Motor neuron (in vitro differentiated cells): Measurements from ENCODE around the gene OSBPL2. TPM values are rescaled to one million over a fixed set of nuclear protein-coding genes. Genes with fewer than 3 reads are reported as not detected.
A peak's percentile ranks its signal among the peaks of the same experiment; 100 is the strongest.

ENCODE experiments used
- ATAC-seq, 8 experiments: fragments of 200-7000 bp; cut with Tn5 transposase; replicated peaks in 6 of 8; 2 replicates each; pipeline ENCODE4 v1.8.0; 2021; ENCODE audit warnings: mild to moderate bottlenecking in 8 of 8, moderate library complexity in 8 of 8
- H3K27ac ChIP-seq, 2 donors: fragments of 250-450 bp; sonication (Bioruptor Pico); 2 replicates each; pipeline ENCODE4 v1.9.0; 2021; ENCODE audit warnings: antibody characterized with exemption in 2 of 2, mild to moderate bottlenecking in 2 of 2, moderate library complexity in 1 of 2
- H3K4me1 ChIP-seq, 2 donors: fragments of 250-450 bp; sonication (Bioruptor Pico); replicated peaks in 1 of 2; 2 replicates each; pipeline ENCODE4 v1.6.1; 2021; ENCODE audit warnings: antibody characterized with exemption in 2 of 2, mild to moderate bottlenecking in 2 of 2, moderate library complexity in 1 of 2
- H3K4me3 ChIP-seq, 5 donors: fragments of 250-450 bp; sonication (Bioruptor Pico); 2 replicates each; pipeline ENCODE4 v1.9.0; 2021; ENCODE audit warnings: antibody characterized with exemption in 5 of 5, mild to moderate bottlenecking in 5 of 5, moderate library complexity in 4 of 5
- WGBS, 10 experiments: fragments of 450-650 bp; shearing (Covaris generic); methylation state at CpG; one replicate each; pipeline ENCODE4 v1.0.0; 2022; 5-methylcytosine and 5-hydroxymethylcytosine counted together
- in situ Hi-C, 9 experiments: fragments of 400-800 bp; cut with MboI; loops; one replicate each; pipeline ENCODE4 v1.15.0; 2021; ENCODE audit warnings: low sequenced_read_pairs in 9 of 9, low pct_unique_long_range_greater_than_20kb in 2 of 9; ENCODE audit not compliant: unreplicated experiment in 9 of 9
- total RNA-seq, 8 experiments: library from RNA; unstranded; fragments of 300-600 nt; gene quantifications; 2 replicates each; pipeline versions ENCODE4 v1.2.3 to v1.2.4, GENCODE V29; 2022

Gene OSBPL2
- total RNA-seq, 8 experiments from 2014 or later: 22.4 to 33.4 (median 26.6) TPM

DNA sequence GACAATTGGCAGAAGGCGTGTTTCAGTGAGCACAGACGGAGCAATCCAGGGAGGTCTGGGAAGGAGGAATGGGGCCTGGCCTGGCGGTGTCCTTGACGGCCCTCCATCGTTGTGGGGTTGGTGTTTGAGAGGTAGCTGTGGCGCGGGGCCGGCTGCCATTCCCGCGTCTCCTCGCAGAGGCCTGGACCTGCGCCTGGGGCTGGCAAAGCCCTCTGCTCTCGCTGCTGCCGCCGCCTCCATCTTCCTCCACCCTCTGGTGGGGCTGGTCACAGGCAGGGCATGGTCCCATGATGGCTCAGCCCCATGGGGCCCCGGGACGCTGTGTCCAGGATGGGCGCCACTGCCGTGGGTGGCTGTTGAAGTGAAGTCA lies 7.6 kb downstream of the OSBPL2 start:
- no peak overlapping the region for H3K4me3 ChIP-seq
- in situ Hi-C loops: no loop called here
- WGBS, 10 experiments: 80 to 93% (median 88%) methylated on average over 1 to 17 of the region's 19 CpGs; no CpG with 5 or more reads in 6 of the 10 experiments

DNA sequence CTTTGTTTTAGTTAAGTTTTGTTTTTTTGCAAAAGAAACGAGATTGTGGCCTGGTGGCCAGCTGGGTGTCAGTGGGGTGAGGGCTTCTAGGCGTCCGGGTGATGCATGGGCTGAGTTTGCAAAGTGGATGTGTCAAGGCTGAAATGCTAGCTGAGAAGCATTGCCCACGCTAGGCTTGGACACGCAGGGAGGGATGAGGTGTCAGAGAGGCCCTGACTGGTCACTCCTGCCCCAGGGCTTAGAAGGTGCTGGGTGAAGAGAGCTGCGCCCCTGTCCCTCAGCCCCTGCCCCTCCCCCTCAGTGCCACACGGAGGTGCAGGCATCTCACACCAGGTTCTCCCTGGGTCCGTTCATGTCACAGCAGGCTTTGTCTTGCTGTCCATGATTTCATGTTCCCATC lies 8.1 kb downstream of the OSBPL2 start:
- ATAC-seq: peak in 1 of 8 experiments; percentile 13

More for the DNA sequence above, 7.6 kb downstream of the OSBPL2 start:
- Histone ChIP-seq H3K4me1 (peaks cover 0 to 4% of the 10 kb centered on the region in 2 donors), H3K27ac (no peak overlapping the region)
- no peak for ATAC-seq

DNA sequence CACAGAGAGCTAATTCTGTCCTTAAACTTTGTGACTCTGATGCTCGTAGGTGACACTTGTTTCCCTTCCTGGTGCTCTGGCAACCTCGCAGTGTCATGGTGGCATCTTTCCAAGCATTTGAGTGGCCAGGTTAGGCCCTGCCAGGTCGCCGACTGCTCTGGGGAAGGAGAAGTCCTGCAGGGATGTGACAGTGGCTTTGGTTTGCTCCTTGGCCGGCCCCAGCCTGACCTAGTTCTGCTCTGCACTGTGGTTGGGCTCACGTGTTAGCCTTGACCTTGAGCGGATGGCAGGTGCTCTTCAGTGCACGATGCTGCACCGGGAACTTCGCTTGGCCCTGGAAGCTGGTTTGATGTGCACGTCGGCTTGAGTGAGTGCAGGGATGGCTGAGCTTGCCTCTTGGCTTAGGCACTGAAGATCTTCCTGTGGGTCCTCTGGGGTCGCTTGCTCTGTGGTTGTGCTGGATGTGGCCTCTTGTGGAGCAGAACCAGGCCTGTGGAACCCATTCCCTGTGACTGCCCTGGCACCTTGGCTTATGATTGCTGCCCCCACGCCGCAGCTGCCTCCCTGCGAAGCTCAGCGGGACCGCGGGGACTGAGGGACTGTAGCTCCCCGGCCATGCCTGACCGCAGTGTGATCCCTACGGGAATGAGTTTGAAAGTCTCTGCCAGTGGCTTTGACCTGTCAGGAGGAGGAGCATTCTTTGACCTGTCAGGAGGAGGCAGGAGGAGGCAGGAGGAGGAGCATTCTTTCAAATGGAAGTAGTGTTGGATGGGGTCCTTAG lies 8.7 kb downstream of the OSBPL2 start:
- ATAC-seq: peak in 3 of 8 experiments; percentile 20 to 31 (median 22)
- in situ Hi-C loops: no loop called here
- H3K4me1 ChIP-seq: peaks cover 0 to 4% of the 10 kb centered on the region in 2 donors
- WGBS, 10 experiments: 45 to 92% (median 82%) methylated on average over 1 to 10 of the region's 22 CpGs; no CpG with 5 or more reads in 2 of the 10 experiments
- H3K4me3 ChIP-seq: no peak overlapping the region
- H3K27ac ChIP-seq: no peak overlapping the region

More for the DNA sequence above, 8.1 kb downstream of the OSBPL2 start:
- 56 to 100% (median 67%) methylated on average over 1 to 6 of the region's 8 CpGs; no CpG with 5 or more reads in 5 of the 10 experiments for WGBS, 10 experiments
- no peak overlapping the region for H3K4me3 ChIP-seq
- H3K27ac ChIP-seq: no peak overlapping the region
- peaks cover 0 to 4% of the 10 kb centered on the region in 2 donors for H3K4me1 ChIP-seq
- in situ Hi-C loops: no loop called here

- 50 to 100% (median 96%) methylated on average over 1 to 4 of the region's 6 CpGs; no CpG with 5 or more reads in 4 of the 10 experiments for WGBS, 10 experiments
- in situ Hi-C loops: no loop called here
- ATAC-seq: no peak
- peaks cover 3 to 5% of the 10 kb centered on the region in 2 donors for H3K4me1 ChIP-seq
- no peak overlapping the region for H3K27ac ChIP-seq
- no peak overlapping the region for H3K4me3 ChIP-seq
Observed at GRCh38 chr20:62248890-62249560, 10.7 kb downstream of the OSBPL2 start.

DNA sequence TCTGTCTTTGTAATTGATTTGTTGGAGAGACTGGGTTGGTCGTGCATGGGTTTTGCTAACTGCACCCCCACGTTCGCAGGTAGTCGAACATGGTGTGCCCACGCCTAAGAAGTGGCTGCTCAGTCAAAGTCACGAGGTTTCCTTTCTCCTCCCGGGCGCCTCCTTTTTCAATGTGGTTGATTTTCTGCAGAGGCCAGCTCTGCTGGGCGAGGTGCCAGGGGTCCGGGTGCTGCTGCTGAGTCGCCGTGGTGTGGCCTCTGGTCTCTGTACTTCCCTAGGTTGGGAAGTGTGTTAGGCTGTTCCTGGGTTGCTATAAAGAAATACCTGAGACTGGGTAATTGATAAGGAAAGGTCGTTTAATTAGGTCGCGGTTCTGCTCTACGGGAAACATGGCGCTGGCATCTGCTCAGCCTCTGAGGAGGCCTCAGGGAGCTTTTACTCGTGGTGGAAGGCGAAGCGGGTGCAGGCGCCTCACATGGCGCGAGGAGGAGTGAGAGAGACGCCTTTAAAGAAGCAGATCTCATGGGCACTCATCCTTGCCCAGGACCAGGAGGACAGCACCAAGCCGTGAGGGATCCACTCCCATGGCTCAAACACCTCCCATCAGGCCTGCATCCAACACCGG lies 14.1 kb downstream of the OSBPL2 start:
- Histone ChIP-seq H3K27ac (no peak overlapping the region), H3K4me3 (no peak overlapping the region), H3K4me1 (peaks cover 2 to 9% of the 10 kb centered on the region in 2 donors)
- ATAC-seq: no peak
- in situ Hi-C loops: no loop called here
- WGBS, 10 experiments: 90 to 100% (median 97%) methylated on average over 4 to 6 of the region's 26 CpGs; no CpG with 5 or more reads in 5 of the 10 experiments

DNA sequence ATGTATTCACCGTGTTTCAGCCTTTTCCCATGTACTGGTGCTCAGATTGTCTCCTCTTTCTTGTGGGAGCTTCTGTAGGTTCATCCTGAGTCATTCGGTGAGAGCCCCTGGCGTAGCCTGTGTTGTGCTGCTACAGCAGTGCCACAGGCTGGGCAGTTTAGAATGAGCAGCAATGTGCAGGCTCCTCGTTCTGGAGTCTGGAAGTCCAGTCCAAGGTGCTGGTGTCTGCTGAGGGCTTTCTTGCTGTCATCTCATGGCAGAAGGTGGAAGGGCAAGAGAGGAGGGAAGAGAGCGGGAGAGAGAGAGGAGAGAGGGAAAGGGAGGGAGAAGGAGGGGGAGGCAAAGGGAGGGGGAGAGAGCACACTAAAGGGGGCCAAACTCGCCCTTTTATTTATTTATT lies 15.1 kb downstream of the OSBPL2 start:
- WGBS, 10 experiments: 83 to 100% (median 100%) methylated on average over 1 to 3 of the region's 6 CpGs; no CpG with 5 or more reads in 4 of the 10 experiments
- no peak overlapping the region for H3K27ac ChIP-seq
- in situ Hi-C loops: no loop called here
- ATAC-seq: no peak
- H3K4me1 ChIP-seq: peaks cover 2 to 9% of the 10 kb centered on the region in 2 donors
- H3K4me3 ChIP-seq: no peak overlapping the region

- in situ Hi-C loops: no loop called here
- WGBS, 10 experiments: 64 to 89% (median 79%) methylated on average over 5 to 11 of the region's 24 CpGs; no CpG with 5 or more reads in 6 of the 10 experiments
- Histone ChIP-seq H3K4me1 (peaks cover 2 to 9% of the 10 kb centered on the region in 2 donors), H3K4me3 (no peak overlapping the region), H3K27ac (peak overlapping the region in 1 of 2 donors; percentile 41)
- peak in 5 of 8 experiments; percentile 46 to 87 (median 79) for ATAC-seq
Observed at GRCh38 chr20:62254021-62254724, 15.9 kb downstream of the OSBPL2 start.

DNA sequence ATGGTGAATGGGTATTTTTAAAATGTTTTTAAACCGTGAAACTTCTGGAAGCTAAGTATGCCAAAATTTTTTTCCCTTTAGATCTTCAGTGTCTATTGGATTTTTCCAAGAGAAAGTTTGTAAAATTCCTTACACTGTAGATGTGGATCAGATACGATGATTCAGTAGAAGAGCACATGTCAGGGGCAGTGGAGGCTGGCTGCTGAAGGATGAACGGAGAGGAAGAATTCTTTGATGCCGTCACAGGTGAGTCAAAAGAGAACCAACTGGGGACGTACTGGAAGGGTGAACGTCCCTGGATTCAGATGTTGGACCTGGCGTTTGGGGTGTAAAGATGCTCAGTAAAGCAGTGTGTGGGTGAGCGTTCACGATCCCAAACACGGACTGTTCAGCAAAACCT lies 17.7 kb downstream of the OSBPL2 start:
- 81 to 100% (median 95%) methylated on average over 2 to 10 of the region's 10 CpGs; no CpG with 5 or more reads in 1 of the 10 experiments for WGBS, 10 experiments
- Histone ChIP-seq H3K27ac (no peak overlapping the region), H3K4me1 (peaks cover 2 to 9% of the 10 kb centered on the region in 2 donors), H3K4me3 (no peak overlapping the region)
- in situ Hi-C loops: no loop called here
- no peak for ATAC-seq

- in situ Hi-C loops: no loop called here
- 31 to 92% (median 78%) methylated on average over 2 to 10 of the region's 20 CpGs for WGBS, 10 experiments
- H3K27ac ChIP-seq: no peak overlapping the region
Observed at GRCh38 chr20:62258499-62259293, 20.4 kb downstream of the OSBPL2 start.

GRCh38 chr20:62259294-62259565 lies 20.9 kb downstream of the OSBPL2 start:
- 33 to 100% methylated on average over 1 of the region's 8 CpGs; no CpG with 5 or more reads in 8 of the 10 experiments for WGBS, 10 experiments
- in situ Hi-C loops: no loop called here

More at GRCh38 chr20:62258499-62259293, 20.4 kb downstream of the OSBPL2 start:
- Histone ChIP-seq H3K4me1 (peaks cover 2 to 9% of the 10 kb centered on the region in 2 donors), H3K4me3 (no peak overlapping the region)
- peak in 4 of 8 experiments; percentile 42 to 94 (median 84) for ATAC-seq

GRCh38 chr20:62262064-62262463 lies 23.7 kb downstream of the OSBPL2 start:
- in situ Hi-C loops: no loop called here
- 70 to 90% (median 83%) methylated on average over 1 to 2 of the region's 10 CpGs; no CpG with 5 or more reads in 5 of the 10 experiments for WGBS, 10 experiments
- ATAC-seq: no peak
- no peak overlapping the region for H3K27ac ChIP-seq
- H3K4me3 ChIP-seq: no peak overlapping the region
- no peaks in the 10 kb centered on the region for H3K4me1 ChIP-seq

More at GRCh38 chr20:62259294-62259565, 20.9 kb downstream of the OSBPL2 start:
- ATAC-seq: no peak
- no peak overlapping the region for H3K27ac ChIP-seq
- H3K4me1 ChIP-seq: peaks cover 0 to 3% of the 10 kb centered on the region in 2 donors
- no peak overlapping the region for H3K4me3 ChIP-seq

DNA sequence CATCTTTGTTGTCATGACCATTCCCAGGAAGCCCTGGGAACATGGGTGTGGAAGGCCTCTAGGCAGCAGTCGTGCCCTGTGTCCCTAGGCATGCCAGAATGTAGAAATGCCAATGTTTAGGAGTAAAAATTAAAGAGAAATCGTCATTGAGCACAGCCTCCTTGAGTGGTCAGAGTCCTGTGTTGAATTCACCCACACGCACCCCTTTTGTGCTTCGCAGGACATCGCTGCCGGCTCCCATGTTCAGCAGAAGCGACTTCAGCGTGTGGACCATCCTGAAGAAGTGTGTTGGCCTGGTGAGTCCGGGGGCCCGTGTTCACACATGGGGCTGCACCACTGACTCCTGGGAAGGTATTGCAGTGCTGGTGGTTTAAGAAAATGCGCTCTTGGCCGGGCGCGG lies 25.1 kb downstream of the OSBPL2 start:
- H3K4me3 ChIP-seq: no peak overlapping the region
- no peaks in the 10 kb centered on the region for H3K4me1 ChIP-seq
- no peak overlapping the region for H3K27ac ChIP-seq
- in situ Hi-C loops: no loop called here
- peak in 1 of 8 experiments; percentile 23 for ATAC-seq
- WGBS, 10 experiments: 20 to 95% (median 87%) methylated on average over 1 to 12 of the region's 14 CpGs; no CpG with 5 or more reads in 5 of the 10 experiments
